HG02884 (cell line): ENCODE data around the gene KLHL35.

Experiments used
- ATAC-seq: cut with Tn5 transposase; IDR thresholded peaks from one replicate; pipeline ENCODE4 v1.9.1; 2021; ENCODE audit warnings: mild to moderate bottlenecking, moderate library complexity; ENCODE audit not compliant: unreplicated experiment

KLHL35 gene

GRCh38 chr11:75442161-75442885, 9.3 kb upstream of the KLHL35 start:
- ATAC-seq: no peak

- ATAC-seq: no peak
Observed at GRCh38 chr11:75441804-75442132, 8.8 kb upstream of the KLHL35 start.

- ATAC-seq: no peak
Observed at GRCh38 chr11:75440960-75441803, 8.2 kb upstream of the KLHL35 start.

GRCh38 chr11:75439495-75440120, 6.6 kb upstream of the KLHL35 start:
- no peak for ATAC-seq

GRCh38 chr11:75439026-75439425, 6.0 kb upstream of the KLHL35 start:
- ATAC-seq: no peak

- ATAC-seq: no peak
Observed at GRCh38 chr11:75437966-75438659, 5.1 kb upstream of the KLHL35 start.

GRCh38 chr11:75436806-75437205, 3.8 kb upstream of the KLHL35 start:
- ATAC-seq: no peak

GRCh38 chr11:75435571-75435925, 2.5 kb upstream of the KLHL35 start:
- no peak for ATAC-seq

GRCh38 chr11:75434886-75435570, 2.0 kb upstream of the KLHL35 start:
- ATAC-seq: no peak

- no peak for ATAC-seq
Observed at GRCh38 chr11:75434051-75434450, 1.0 kb upstream of the KLHL35 start.

- no peak for ATAC-seq
Observed at GRCh38 chr11:75433443-75433842, 440 bp upstream of the KLHL35 start.

GRCh38 chr11:75431533-75432525, 1.2 kb downstream of the KLHL35 start:
- ATAC-seq: no peak

- no peak for ATAC-seq
Observed at GRCh38 chr11:75430714-75431532, 2.1 kb downstream of the KLHL35 start.

- ATAC-seq: no peak
Observed at GRCh38 chr11:75429902-75430713, 2.9 kb downstream of the KLHL35 start.

- ATAC-seq: no peak
Observed at GRCh38 chr11:75429641-75429901, 3.4 kb downstream of the KLHL35 start.

- no peak for ATAC-seq
Observed at GRCh38 chr11:75428989-75429640, 3.9 kb downstream of the KLHL35 start.

GRCh38 chr11:75428281-75428724, 4.7 kb downstream of the KLHL35 start:
- peak; percentile 79 for ATAC-seq

- ATAC-seq: no peak
Observed at GRCh38 chr11:75427181-75427580, 5.8 kb downstream of the KLHL35 start.
